HepG2 (cell line): ENCODE measurements around the gene NDUFS7. TPM values are rescaled to one million over a fixed set of nuclear protein-coding genes. Genes with fewer than 3 reads are reported as not detected.
A peak's percentile ranks its signal among the peaks of the same experiment; 100 is the strongest.

Experiments used
- ATAC-seq: fragments of 200-7000 bp; cut with Tn5 transposase; 3 replicates; pipeline ENCODE4 v1.9.1; 2020; ENCODE audit warnings: mild to moderate bottlenecking, moderate library complexity
- BruUV-seq: library from RNA; stranded (reverse); fragments of 400-500 nt; replicated peaks from 2 replicates; lab custom pipeline; 2021; lab: Mats Ljungman, UMichigan
- CTCF ChIA-PET: fragments of 300-600 bp; formaldehyde crosslinking; extraction: SDS; loops from one replicate; lab custom pipeline; 2021; ENCODE audit warnings: low total read pairs, inconsistent platforms, low intra/inter-chr PET ratio; lab: Yijun Ruan, JAX
- POLR2A ChIA-PET: fragments of 350-600 bp; sonication (Branson Sonifier 250); formaldehyde crosslinking; loops from one replicate; lab custom pipeline; 2020; ENCODE audit warnings: antibody characterized with exemption, inconsistent platforms; lab: Yijun Ruan, JAX
- DNase-seq: peaks from one replicate; pipeline ENCODE4 v3.0.0-alpha.2; 2015; ENCODE audit warnings: low spot score
- FAIRE-seq: peaks from 3 replicates; lab custom pipeline; 2011; peaks lifted over from hg19 to GRCh38; lab: Jason Lieb, UNC
- H2AFZ ChIP-seq: one replicate; pipeline ENCODE4 v1.6.1; 2011; ENCODE audit warnings: low read length, inconsistent platforms
- H3K27ac ChIP-seq: fragments of 300-600 bp; 3 replicates; pipeline ENCODE4 v1.8.0; 2011; ENCODE audit warnings: mixed run types, mild to moderate bottlenecking, mixed read lengths, low read length, inconsistent platforms; ENCODE audit not compliant: insufficient read depth; ENCODE audit errors: extremely low read length
- H3K27me3 ChIP-seq, 2 experiments: fragments of 200-600 bp in 1 of 2; 2 replicates in 1 of 2; 3 replicates in 1 of 2; pipeline versions ENCODE4 v1.6.0 to v1.8.0; 2011; ENCODE audit warnings: low read length in 2 of 2, mild to moderate bottlenecking in 2 of 2, moderate library complexity in 2 of 2, inconsistent platforms in 1 of 2; ENCODE audit not compliant: insufficient read depth in 2 of 2, control insufficient read depth in 1 of 2
- H3K36me3 ChIP-seq, 2 experiments: fragments of 200-600 bp in 1 of 2; replicated peaks in 1 of 2; 2 replicates in 1 of 2; 3 replicates in 1 of 2; pipeline versions ENCODE4 v1.5.1 to v1.8.0; 2011; ENCODE audit warnings: low read length in 2 of 2, inconsistent platforms in 1 of 2; ENCODE audit not compliant: insufficient read depth in 2 of 2, control insufficient read depth in 1 of 2
- H3K4me1 ChIP-seq: 2 replicates; pipeline ENCODE4 v1.5.1; 2012; ENCODE audit warnings: low read length, inconsistent platforms; ENCODE audit not compliant: insufficient read depth
- H3K4me2 ChIP-seq: 2 replicates; pipeline ENCODE4 v1.6.0; 2011; ENCODE audit warnings: low read depth, low read length, inconsistent platforms
- H3K4me3 ChIP-seq, 3 experiments: fragments of 200-600 bp in 1 of 3; sonication (generic), shearing (Covaris generic) in 1 of 3; replicated peaks in 1 of 3; 2 replicates each; pipeline ENCODE4 v1.5.1; 2011 to 2016; ENCODE audit warnings: low read length in 3 of 3, inconsistent platforms in 2 of 3, low read depth in 2 of 3, mild to moderate bottlenecking in 2 of 3, control low read depth in 1 of 3, mixed read lengths in 1 of 3; ENCODE audit not compliant: insufficient read depth in 1 of 3
- H3K79me2 ChIP-seq: one replicate; pipeline ENCODE4 v1.6.1; 2011; ENCODE audit warnings: low read length, inconsistent platforms; ENCODE audit not compliant: insufficient read depth
- H3K9ac ChIP-seq: 2 replicates; pipeline ENCODE4 v1.6.0; 2011; ENCODE audit warnings: mild to moderate bottlenecking, low read depth, low read length, inconsistent platforms; ENCODE audit not compliant: insufficient read depth
- H3K9me3 ChIP-seq: 2 replicates; pipeline ENCODE4 v1.5.1; 2012; ENCODE audit warnings: mild to moderate bottlenecking, low read length
- H4K20me1 ChIP-seq: 2 replicates; pipeline ENCODE4 v1.6.0; 2011; ENCODE audit warnings: inconsistent platforms, mild to moderate bottlenecking, low read length, moderate library complexity; ENCODE audit not compliant: insufficient read depth
- AGO2 ChIP-seq: fragments of 200-400 bp; formaldehyde crosslinking; optimal IDR thresholded peaks from 2 replicates; pipeline ENCODE3; 2017; ENCODE audit warnings: mild to moderate bottlenecking, low read depth, low read length, moderate library complexity
- POLR2G ChIP-seq: fragments of 200-400 bp; formaldehyde crosslinking; IDR thresholded peaks from 2 replicates; pipeline ENCODE4 v1.6.1; 2018; ENCODE audit warnings: mild to moderate bottlenecking, low read depth, low read length, moderate library complexity
- RBFOX2 ChIP-seq: fragments of 200-400 bp; formaldehyde crosslinking; IDR thresholded peaks from 2 replicates; pipeline ENCODE4 v1.6.1; 2017; ENCODE audit warnings: low read depth, mild to moderate bottlenecking, low read length
- WGBS: methylation state at CpG from one replicate; pipeline ENCODE4 v1.1.6; 2017; ENCODE audit warnings: low lambda C conversion rate; 5-methylcytosine and 5-hydroxymethylcytosine counted together
- in situ Hi-C: cut with HindIII; loops from 2 replicates; pipeline ENCODE4 v1.10.0; 2017; ENCODE audit warnings: low pct_unique_long_range_greater_than_20kb; ENCODE audit not compliant: extremely low pct_ligation_motif_present
- intact Hi-C: fragments of 100-400 bp; cut with micrococcal nuclease; formaldehyde crosslinking; loops from one replicate; pipeline ENCODE4 v1.10.0; 2022; ENCODE audit not compliant: unreplicated experiment
- polyA plus RNA-seq, 8 experiments: library from polyadenylated mRNA; depleted of rRNA in 3 of 8; stranded (reverse) in 7 of 8; unstranded in 1 of 8; fragments of >200 nt; fragmentation: Illumina TruSeq in 4 of 8; extraction: Trizol in 4 of 8; gene quantifications; 2 replicates each; pipeline versions ENCODE4 v1.2.1 to v1.2.3, GENCODE V29; 2011 to 2016; ENCODE audit warnings: low read depth in 4 of 8, missing spikeins in 1 of 8, mixed read lengths in 1 of 8; ENCODE audit not compliant: insufficient read depth in 1 of 8
- total RNA-seq, 5 experiments: library from RNA; depleted of rRNA; stranded (reverse); fragments of >200 nt; fragmentation: Illumina TruSeq; extraction: Trizol; gene quantifications; 2 replicates each; pipeline ENCODE4 v1.2.3, GENCODE V29; 2016; ENCODE audit warnings: low read depth in 1 of 5
- TF ChIP-seq, protein P1 (sequence below): sonication (generic); formaldehyde crosslinking; IDR thresholded peaks from 2 replicates; pipeline ENCODE4 v1.5.1; 2020; ENCODE audit warnings: mild to moderate bottlenecking, missing genetic modification reagents

NDUFS7 gene
- total and polyA plus RNA-seq, 2 of the 13 experiments (the other 11 are each of a cell fraction or from before 2014, with no cell fraction given) = 34.3 to 66.9 TPM

DNA sequence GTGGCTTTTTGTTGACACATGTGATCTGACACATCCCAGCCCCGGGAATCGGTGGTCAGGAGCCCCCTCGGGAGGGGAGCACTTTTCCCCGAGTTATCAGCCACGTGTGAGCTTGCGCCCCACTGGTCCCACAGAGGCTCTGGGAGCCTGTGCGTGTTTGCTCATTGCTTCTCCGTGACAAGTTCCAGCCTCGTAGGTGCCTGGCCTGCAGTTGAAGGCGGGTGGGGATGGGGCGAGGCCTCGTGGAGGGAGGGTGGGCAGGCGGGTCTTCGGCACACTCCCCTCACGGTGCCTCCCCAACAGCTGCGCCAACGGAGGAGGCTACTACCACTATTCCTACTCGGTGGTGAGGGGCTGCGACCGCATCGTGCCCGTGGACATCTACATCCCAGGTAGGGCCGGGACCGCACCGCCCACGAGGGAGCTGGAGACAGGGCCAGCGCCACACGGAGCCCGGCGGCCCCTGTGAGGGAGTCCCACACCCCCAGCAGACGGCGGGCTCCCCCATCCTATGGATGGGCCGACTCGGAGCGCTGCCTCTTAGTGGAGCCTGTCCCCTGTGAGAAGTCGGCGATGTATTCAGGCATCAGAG, 9.3 kb downstream of the NDUFS7 start:
- ATAC-seq (no peak), FAIRE-seq (no peak), DNase-seq (no peak)
- H3K4me3 ChIP-seq = no peak overlapping the region
- no peak overlapping the region for H2AFZ ChIP-seq
- TF ChIP-seq, protein P1, sequence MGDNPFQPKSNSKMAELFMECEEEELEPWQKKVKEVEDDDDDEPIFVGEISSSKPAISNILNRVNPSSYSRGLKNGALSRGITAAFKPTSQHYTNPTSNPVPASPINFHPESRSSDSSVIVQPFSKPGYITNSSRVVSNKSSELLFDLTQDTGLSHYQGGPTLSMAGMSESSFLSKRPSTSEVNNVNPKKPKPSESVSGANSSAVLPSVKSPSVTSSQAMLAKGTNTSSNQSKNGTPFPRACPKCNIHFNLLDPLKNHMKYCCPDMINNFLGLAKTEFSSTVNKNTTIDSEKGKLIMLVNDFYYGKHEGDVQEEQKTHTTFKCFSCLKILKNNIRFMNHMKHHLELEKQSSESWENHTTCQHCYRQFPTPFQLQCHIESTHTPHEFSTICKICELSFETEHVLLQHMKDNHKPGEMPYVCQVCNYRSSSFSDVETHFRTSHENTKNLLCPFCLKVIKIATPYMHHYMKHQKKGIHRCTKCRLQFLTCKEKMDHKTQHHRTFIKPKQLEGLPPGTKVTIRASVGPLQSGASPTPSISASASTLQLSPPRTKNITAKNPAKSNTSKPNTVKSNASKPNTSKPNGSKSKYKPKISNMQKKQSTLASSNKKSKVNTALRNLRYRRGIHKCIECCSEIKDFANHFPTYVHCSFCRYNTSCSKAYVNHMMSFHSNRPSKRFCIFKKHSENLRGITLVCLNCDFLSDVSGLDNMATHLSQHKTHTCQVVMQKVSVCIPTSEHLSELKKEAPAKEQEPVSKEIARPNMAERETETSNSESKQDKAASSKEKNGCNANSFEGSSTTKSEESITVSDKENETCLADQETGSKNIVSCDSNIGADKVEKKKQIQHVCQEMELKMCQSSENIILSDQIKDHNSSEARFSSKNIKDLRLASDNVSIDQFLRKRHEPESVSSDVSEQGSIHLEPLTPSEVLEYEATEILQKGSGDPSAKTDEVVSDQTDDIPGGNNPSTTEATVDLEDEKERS (CRISPR knock-in tag) = no peak
- TF ChIP-seq POLR2G (0 out of 2 replicates have a peak, but pooled peaks have one; percentile 17), AGO2 (peak; percentile 24), RBFOX2 (peak; percentile 56; the same call in 1 of the 2 replicates)
- intact Hi-C loops (no loop called here), in situ Hi-C loops (no loop called here)
- H3K9me3 ChIP-seq = no peaks in the 10 kb centered on the region
- H3K4me1 ChIP-seq = peaks cover 25% of the 10 kb centered on the region
- CTCF ChIA-PET = no interaction called here
- H3K36me3 ChIP-seq = peaks cover 8 to 38% of the 10 kb centered on the region in 2 experiments
- H3K9ac ChIP-seq = no peak overlapping the region
- H4K20me1 ChIP-seq = no peaks in the 10 kb centered on the region
- POLR2A ChIA-PET = interaction anchor here (1.1 kb wide), 1 partner anchor 20 kb away, joined by 3 read pairs; no protein-coding TSS in a partner anchor
- H3K27me3 ChIP-seq = no peaks in the 10 kb centered on the region
- 99% methylated on average over 28 of the region's 37 CpGs for WGBS
- no peaks in the 10 kb centered on the region for H3K79me2 ChIP-seq
- no TSS peak for BruUV-seq
- H3K27ac ChIP-seq = no peak overlapping the region
- H3K4me2 ChIP-seq = no peak overlapping the region
